OCI-LY1 (cell line): ENCODE data around the gene SYT5.

Source experiments
- EZH2 ChIP-seq: fragments of 200-600 bp; sonication (generic), shearing (Covaris generic); IDR thresholded peaks from 2 replicates; pipeline ENCODE4 v1.8.0; 2017; ENCODE audit warnings: borderline replicate concordance, mixed run types, mild to moderate bottlenecking, antibody characterized with exemption, low read length, moderate library complexity, mixed read lengths
- TF ChIP-seq, protein P1 (sequence below): fragments of 200-600 bp; sonication (generic), shearing (Covaris generic); IDR thresholded peaks from 2 replicates; pipeline ENCODE4 v1.5.1; 2017; ENCODE audit warnings: mild to moderate bottlenecking, antibody characterized with exemption, low read length, moderate library complexity, mixed read lengths

DNA sequence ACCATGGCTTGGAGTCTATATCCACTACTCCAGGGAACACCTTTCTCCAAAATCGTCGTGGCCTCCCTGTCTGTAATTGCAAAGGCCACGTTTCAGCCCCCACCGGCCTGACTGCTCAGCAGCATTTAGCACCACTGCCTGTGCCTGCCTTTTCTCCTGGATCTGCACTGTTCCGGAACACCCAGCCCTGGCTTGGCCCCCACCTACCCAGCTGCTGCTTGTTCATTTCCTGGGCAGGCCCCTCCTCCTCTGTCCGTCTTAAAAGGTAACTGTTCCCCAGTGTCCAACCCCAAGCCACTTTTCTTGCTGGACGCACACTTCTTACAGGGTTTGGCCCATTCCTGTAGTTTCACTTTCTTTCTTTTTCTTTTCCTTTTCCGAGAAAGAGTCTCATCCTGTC lies 8.5 kb upstream of the SYT5 start:
- TF ChIP-seq, protein P1, sequence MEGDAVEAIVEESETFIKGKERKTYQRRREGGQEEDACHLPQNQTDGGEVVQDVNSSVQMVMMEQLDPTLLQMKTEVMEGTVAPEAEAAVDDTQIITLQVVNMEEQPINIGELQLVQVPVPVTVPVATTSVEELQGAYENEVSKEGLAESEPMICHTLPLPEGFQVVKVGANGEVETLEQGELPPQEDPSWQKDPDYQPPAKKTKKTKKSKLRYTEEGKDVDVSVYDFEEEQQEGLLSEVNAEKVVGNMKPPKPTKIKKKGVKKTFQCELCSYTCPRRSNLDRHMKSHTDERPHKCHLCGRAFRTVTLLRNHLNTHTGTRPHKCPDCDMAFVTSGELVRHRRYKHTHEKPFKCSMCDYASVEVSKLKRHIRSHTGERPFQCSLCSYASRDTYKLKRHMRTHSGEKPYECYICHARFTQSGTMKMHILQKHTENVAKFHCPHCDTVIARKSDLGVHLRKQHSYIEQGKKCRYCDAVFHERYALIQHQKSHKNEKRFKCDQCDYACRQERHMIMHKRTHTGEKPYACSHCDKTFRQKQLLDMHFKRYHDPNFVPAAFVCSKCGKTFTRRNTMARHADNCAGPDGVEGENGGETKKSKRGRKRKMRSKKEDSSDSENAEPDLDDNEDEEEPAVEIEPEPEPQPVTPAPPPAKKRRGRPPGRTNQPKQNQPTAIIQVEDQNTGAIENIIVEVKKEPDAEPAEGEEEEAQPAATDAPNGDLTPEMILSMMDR: no peak
- no peak for TF ChIP-seq EZH2
